H1 (cell line): ENCODE measurements around the gene PLSCR5. TPM values are rescaled to one million over a fixed set of nuclear protein-coding genes. Genes with fewer than 3 reads are reported as not detected.

Experiments used
- BACH1 ChIP-seq: IDR thresholded peaks from 2 replicates; pipeline ENCODE4 v1.6.1; 2012; ENCODE audit warnings: low read length, improper control_type of control experiment
- BCL11A ChIP-seq, 2 experiments: IDR thresholded peaks; one replicate each; pipeline ENCODE4 v1.6.1; 2011; ENCODE audit warnings: low read depth in 2 of 2, low read length in 2 of 2, mild to moderate bottlenecking in 2 of 2
- GABPA ChIP-seq: IDR thresholded peaks from 2 replicates; pipeline ENCODE4 v1.6.1; 2011; ENCODE audit warnings: mild to moderate bottlenecking, low read length, moderate library complexity, borderline replicate concordance; ENCODE audit not compliant: insufficient read depth
- RXRA ChIP-seq: IDR thresholded peaks from 2 replicates; pipeline ENCODE4 v1.6.1; 2011; ENCODE audit warnings: low read depth, mild to moderate bottlenecking, low read length, moderate library complexity; ENCODE audit not compliant: insufficient read depth
- SIRT6 ChIP-seq: IDR thresholded peaks from one replicate; pipeline ENCODE4 v1.7.1; 2012; ENCODE audit warnings: low read length, inconsistent platforms
- polyA plus RNA-seq, 7 experiments: library from polyadenylated mRNA; depleted of rRNA in 3 of 7; stranded (reverse) in 5 of 7; unstranded in 2 of 7; fragments of >200 nt in 5 of 7; fragments of 200-250 nt in 2 of 7; gene quantifications; 1 replicate in 5 of 7; 2 replicates in 1 of 7; 4 replicates in 1 of 7; pipeline versions ENCODE4 v1.2.1 to v1.2.3, GENCODE V29; 2011 to 2013; ENCODE audit warnings: missing spikeins in 2 of 7, mixed read lengths in 2 of 7
- total RNA-seq: library from RNA; stranded (reverse); fragmentation: NEBNext Ultra II Directional; extraction: Animal tissue kit (Norgen Biotek cat#: 25700); gene quantifications from 2 replicates; pipeline ENCODE4 v1.2.1, GENCODE V29; 2021

Gene PLSCR5
- total and polyA plus RNA-seq, 2 of the 8 experiments (the other 6 are each of a cell fraction or from before 2014, with no cell fraction given) = not detected

- no peak for TF ChIP-seq RXRA
- no peak for TF ChIP-seq GABPA
- TF ChIP-seq BCL11A (IDR thresholded peaks at IDR 0.05; ENCODE audit: low read depth in 2 of 2, low read length in 2 of 2) = no peak
- TF ChIP-seq SIRT6 = no peak
- no peak for TF ChIP-seq BACH1
These were observed 31.7 kb upstream of the PLSCR5 start (continued) for GRCh38 chr3:146636881-146637280.
